Thymus (tissue), 14 donors: Measurements from ENCODE around the gene SOX6. TPM values are rescaled to one million over a fixed set of nuclear protein-coding genes. Genes with fewer than 3 reads are reported as not detected.

Source experiments
- DNase-seq, 9 donors: peaks; one replicate each; pipeline ENCODE4 v3.0.0-alpha.2; 2013; ENCODE audit warnings: low spot score in 9 of 9, low read depth in 6 of 9, missing footprints in 1 of 9
- H3K27ac ChIP-seq, 2 donors: one replicate each; pipeline ENCODE4 v1.5.1; 2013; ENCODE audit warnings: control low read depth in 1 of 2, low read depth in 1 of 2, low read length in 1 of 2, mild to moderate bottlenecking in 1 of 2, moderate library complexity in 1 of 2
- H3K27me3 ChIP-seq, 2 donors: one replicate each; pipeline ENCODE4 v1.5.1; 2013; ENCODE audit warnings: low read length in 1 of 2; ENCODE audit not compliant: control insufficient read depth in 2 of 2, insufficient read depth in 1 of 2
- H3K36me3 ChIP-seq, 2 donors: one replicate each; pipeline ENCODE4 v1.5.1; 2013; ENCODE audit warnings: low read length in 1 of 2, mild to moderate bottlenecking in 1 of 2, moderate library complexity in 1 of 2; ENCODE audit not compliant: control insufficient read depth in 2 of 2, insufficient read depth in 2 of 2
- H3K4me1 ChIP-seq, 2 donors: one replicate each; pipeline ENCODE4 v1.5.1; 2013; ENCODE audit warnings: low read length in 2 of 2; ENCODE audit not compliant: control insufficient read depth in 2 of 2, insufficient read depth in 2 of 2
- H3K4me3 ChIP-seq, 2 donors: one replicate each; pipeline ENCODE4 v1.5.1; 2013; ENCODE audit warnings: low read length in 2 of 2, control low read depth in 1 of 2, mild to moderate bottlenecking in 1 of 2
- H3K9me3 ChIP-seq, 2 donors: one replicate each; pipeline ENCODE4 v1.5.1; 2013; ENCODE audit warnings: low read length in 1 of 2, mild to moderate bottlenecking in 1 of 2; ENCODE audit not compliant: control insufficient read depth in 2 of 2, insufficient read depth in 1 of 2
- WGBS: extraction: QIAGEN DNeasy Blood & Tissue Kit; methylation state at CpG from one replicate; pipeline ENCODE4 v1.1.7; 2013; 5-methylcytosine and 5-hydroxymethylcytosine counted together
- long read RNA-seq, 10 donors: transcript quantifications; one replicate each; lab custom pipeline, GENCODE V29; 2026
- polyA plus RNA-seq: library from polyadenylated mRNA; stranded (reverse); fragments of 200-250 nt; gene quantifications from one replicate; pipeline ENCODE4 v1.2.3, GENCODE V29; 2013
- total RNA-seq: library from RNA; stranded (reverse); fragments of 120-200 nt; gene quantifications from one replicate; pipeline ENCODE4 v1.2.4, GENCODE V29; 2013
- donor health status: healthy.

SOX6 gene
- total RNA-seq (3.0 TPM), polyA plus RNA-seq (1.2 TPM)
- long read RNA-seq, donor 1, result 0 reads
- long read RNA-seq, donor 2, result 0 reads
- long read RNA-seq, donor 3, partial matches to known transcripts, result 171 of 674 reads
- long read RNA-seq, donor 3, other reads (novel, unspliced or antisense), result 503 of 674 reads
- long read RNA-seq, donor 4, partial matches to known transcripts, result 468 of 488 reads
- long read RNA-seq, donor 4, other reads (novel, unspliced or antisense), result 20 of 488 reads
- long read RNA-seq, donor 5, partial matches to known transcripts, result 808 of 878 reads
- long read RNA-seq, donor 5, other reads (novel, unspliced or antisense), result 70 of 878 reads
- long read RNA-seq, donor 6, result 0 reads
- long read RNA-seq, donor 7, partial matches to known transcripts, result 922 of 977 reads
- long read RNA-seq, donor 7, other reads (novel, unspliced or antisense), result 55 of 977 reads
- long read RNA-seq, donor 8, result 0 reads
- long read RNA-seq, donor 9, partial matches to known transcripts, result 280 of 293 reads
- long read RNA-seq, donor 9, other reads (novel, unspliced or antisense), result 13 of 293 reads
- long read RNA-seq, donor 10, partial matches to known transcripts, result 127 of 331 reads
- long read RNA-seq, donor 10, other reads (novel, unspliced or antisense), result 204 of 331 reads

DNA sequence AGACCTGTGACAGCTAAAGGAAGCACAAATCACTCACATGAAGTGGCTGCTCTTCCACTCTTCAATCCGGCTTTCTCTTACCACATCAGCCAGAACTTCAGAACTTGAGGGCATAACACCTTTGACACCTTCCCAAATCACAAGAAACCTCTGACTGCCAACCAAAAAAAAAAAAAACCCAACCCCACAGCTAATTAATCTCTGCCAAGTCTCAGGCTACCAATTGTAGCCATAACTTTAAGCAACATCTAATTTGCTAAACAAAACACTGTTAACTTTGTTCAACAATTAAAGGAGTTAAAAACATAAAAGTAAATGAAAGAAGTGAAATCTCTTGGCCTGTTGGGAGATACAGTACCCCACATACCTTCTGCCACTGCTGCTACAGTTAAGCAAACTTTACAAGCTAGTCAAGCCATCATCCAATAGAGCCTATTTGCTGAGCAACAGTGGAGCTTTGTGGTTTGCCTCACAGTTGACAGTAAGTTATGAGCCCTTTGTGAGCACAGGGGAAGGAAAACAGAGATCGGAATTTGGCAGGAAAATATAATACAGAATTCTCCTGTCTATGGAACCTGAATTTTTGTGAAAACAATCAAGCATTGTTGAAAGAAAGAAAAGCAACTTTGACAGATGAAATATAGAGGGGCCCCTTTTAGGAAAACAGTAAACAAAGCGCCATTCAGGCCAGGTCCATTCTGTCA is at the start of gene SOX6:
TSS of gene SOX6 (minus strand) at position 490 of the 704 bp plus-strand sequence. CDS start 15,298 bp downstream, outside the sequence.
- WGBS, result 70% methylated on average over 3 of the region's 3 CpGs
- no peak for DNase-seq
- Histone ChIP-seq H3K27ac (no peak within 1 kb of the TSS), H3K9me3 (no peaks in the 10 kb centered on the region), H3K4me1 (no peaks in the 10 kb centered on the region), H3K36me3 (no peaks in the 10 kb centered on the region), H3K27me3 (no peaks in the 10 kb centered on the region), H3K4me3 (no peak within 1 kb of the TSS)

DNA sequence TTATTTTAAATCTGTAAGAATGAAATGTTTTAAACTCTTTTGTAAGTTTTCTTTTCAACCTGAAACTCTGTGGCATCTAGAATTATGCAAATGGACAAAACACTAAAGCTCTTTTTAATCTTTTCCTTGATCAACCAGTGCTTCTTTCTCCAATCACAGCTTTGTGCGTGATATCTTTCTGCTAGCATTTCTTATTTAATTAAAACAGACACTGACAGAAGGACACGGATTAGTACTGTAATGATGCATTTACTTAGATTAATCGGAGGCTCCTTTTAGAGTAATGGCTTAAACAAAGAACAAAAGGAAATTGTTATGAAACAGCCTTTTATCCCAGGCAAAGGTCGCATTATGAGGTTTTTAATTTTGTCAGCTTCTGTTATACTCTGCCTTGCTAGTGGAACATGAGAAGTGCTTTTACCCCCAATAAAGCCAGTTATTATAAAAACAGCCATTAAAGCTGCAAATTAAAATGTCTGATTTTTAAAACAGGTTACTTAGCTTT is 48.5 kb upstream of the SOX6 start:
- 96% methylated on average over 4 of the region's 4 CpGs for WGBS
- H3K4me3 ChIP-seq, result no peak overlapping the region
- H3K27ac ChIP-seq, result no peak overlapping the region
- no peaks in the 10 kb centered on the region for H3K4me1 ChIP-seq
- H3K36me3 ChIP-seq, result no peaks in the 10 kb centered on the region
- no peaks in the 10 kb centered on the region for H3K9me3 ChIP-seq
- no peaks in the 10 kb centered on the region for H3K27me3 ChIP-seq
- DNase-seq, result no peak

DNA sequence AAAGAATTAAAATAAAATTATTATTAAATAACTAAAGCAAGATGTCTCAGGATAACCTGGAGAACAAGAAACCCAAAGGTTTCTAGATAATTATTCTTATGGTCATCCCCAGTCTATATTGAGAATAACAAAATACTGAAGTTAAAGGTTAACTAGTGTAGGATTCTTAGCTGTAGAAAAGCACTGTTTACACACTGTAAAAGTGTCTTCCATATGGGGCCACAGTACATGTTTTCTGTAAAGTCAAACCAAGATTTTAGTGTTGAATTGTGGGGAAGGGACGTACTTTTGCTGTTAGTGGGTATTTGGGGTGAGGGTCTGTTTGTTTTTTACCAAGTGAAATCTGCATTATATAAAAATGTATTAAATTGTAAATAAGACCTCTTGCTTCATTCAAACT is 47.5 kb upstream of the SOX6 start:
- DNase-seq, result no peak
- H3K9me3 ChIP-seq, result no peaks in the 10 kb centered on the region
- 92% methylated on average over 1 of the region's 1 CpG for WGBS
- H3K27ac ChIP-seq, result no peak overlapping the region
- H3K4me3 ChIP-seq, result no peak overlapping the region
- no peaks in the 10 kb centered on the region for H3K36me3 ChIP-seq
- H3K4me1 ChIP-seq, result no peaks in the 10 kb centered on the region
- H3K27me3 ChIP-seq, result no peaks in the 10 kb centered on the region

DNA sequence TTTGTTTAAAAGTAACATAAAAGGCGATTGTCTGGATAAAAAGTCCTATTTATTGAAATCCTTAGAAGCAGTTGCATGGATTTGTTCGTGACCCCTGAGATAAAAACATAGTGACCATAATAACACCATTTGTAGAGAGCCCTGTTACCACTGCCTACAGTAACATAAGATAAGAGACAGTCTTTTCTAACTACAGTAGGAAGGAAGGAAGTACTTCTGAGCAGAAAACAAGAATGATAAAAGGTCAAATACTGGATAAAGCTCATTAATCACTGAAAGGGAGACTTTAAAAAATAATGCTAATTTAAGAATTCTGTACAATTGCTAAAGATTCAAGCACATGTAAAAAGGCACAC is 47.1 kb upstream of the SOX6 start:
- WGBS, result 70% methylated on average over 2 of the region's 2 CpGs
- H3K27me3 ChIP-seq, result no peaks in the 10 kb centered on the region

DNA sequence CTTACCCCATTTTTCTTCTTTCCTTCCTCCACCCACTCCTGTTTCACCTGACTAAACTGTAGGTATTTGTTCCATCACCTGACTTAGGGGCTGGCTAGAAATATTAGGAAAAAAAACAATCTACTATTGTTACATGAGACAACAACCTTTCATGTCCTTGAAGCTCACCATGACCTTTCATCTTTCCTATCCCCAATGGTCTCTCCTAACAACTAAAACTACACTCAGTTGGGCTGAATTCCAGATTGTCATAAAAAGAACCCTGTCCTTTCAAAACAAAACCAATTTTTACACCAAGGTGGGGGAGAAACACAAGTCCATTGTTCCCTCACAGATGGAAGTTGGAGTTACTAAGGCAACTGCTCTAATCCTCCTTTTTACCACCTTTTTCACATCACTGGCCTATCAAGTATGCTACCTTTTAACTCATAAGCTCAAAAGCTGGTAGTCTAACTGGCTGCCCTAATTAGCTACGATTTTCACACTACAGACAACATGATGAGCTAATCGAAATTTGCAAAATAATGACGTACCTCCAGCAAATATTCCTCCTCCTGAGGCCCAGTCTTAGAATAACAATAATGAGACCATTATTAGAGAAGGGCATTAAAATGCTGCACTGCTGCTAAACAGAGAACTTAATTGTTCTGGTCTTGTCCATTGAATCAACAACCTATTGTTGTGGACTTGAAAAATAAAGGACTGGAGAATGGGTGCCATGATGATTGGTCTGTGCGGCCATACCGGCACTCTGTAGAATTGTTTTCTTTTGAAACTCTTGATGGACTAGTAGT is 46.5 kb upstream of the SOX6 start:
- no peak overlapping the region for H3K27ac ChIP-seq
- no peak overlapping the region for H3K4me3 ChIP-seq
- H3K9me3 ChIP-seq, result no peaks in the 10 kb centered on the region
- H3K36me3 ChIP-seq, result no peaks in the 10 kb centered on the region
- no peaks in the 10 kb centered on the region for H3K4me1 ChIP-seq
- no peak for DNase-seq
- 95% methylated on average over 5 of the region's 5 CpGs for WGBS
- H3K27me3 ChIP-seq, result no peaks in the 10 kb centered on the region

More for the DNA sequence above, 47.1 kb upstream of the SOX6 start:
- no peaks in the 10 kb centered on the region for H3K36me3 ChIP-seq
- no peak overlapping the region for H3K27ac ChIP-seq
- no peaks in the 10 kb centered on the region for H3K4me1 ChIP-seq
- H3K9me3 ChIP-seq, result no peaks in the 10 kb centered on the region
- DNase-seq, result no peak
- H3K4me3 ChIP-seq, result no peak overlapping the region

DNA sequence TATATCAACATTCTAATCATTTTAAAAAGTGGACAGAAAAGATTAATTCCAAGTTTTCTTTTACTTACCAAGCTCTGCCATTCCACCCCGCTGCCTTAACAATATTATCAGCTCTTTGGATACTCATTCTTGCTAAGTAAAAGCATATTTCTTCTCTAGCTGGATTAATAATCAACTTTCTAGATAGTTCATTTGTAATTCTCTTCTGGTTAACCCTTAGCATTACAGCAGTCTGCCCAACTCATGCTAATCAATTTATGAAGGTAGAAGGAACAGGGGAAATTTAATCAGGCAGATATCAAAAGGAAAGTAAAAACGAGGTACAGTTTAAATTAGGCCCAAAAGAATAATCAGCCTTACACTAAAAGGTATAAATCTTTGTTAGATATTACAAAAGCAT is 41.0 kb upstream of the SOX6 start:
- Histone ChIP-seq H3K9me3 (no peaks in the 10 kb centered on the region), H3K27me3 (no peaks in the 10 kb centered on the region), H3K36me3 (no peaks in the 10 kb centered on the region), H3K27ac (no peak overlapping the region), H3K4me1 (no peaks in the 10 kb centered on the region), H3K4me3 (no peak overlapping the region)
- no peak for DNase-seq
- 88% methylated on average over 2 of the region's 2 CpGs for WGBS

DNA sequence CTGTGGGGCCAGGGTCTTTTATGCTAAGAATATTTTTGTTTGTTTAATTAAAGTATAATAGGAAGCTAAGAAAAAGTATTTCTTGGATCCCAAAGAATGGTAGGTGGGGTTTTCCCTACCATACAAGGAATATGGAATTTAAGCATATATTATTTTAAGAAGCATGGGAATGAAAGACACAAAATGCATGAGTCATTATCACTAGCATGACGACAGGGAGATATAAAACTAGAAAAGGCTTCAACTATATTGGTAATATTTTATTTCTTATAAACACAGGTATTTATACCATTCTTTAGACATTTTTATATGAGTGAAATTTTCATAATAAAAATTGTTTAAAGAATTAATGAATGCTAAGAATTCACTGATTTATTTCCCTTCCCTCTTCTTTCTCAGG is 39.3 kb upstream of the SOX6 start:
- no peaks in the 10 kb centered on the region for H3K9me3 ChIP-seq
- H3K36me3 ChIP-seq, result no peaks in the 10 kb centered on the region
- no peak overlapping the region for H3K27ac ChIP-seq
- H3K4me1 ChIP-seq, result no peaks in the 10 kb centered on the region
- no peak for DNase-seq
- WGBS, result 86% methylated on average over 1 of the region's 1 CpG
- no peak overlapping the region for H3K4me3 ChIP-seq
- no peaks in the 10 kb centered on the region for H3K27me3 ChIP-seq

DNA sequence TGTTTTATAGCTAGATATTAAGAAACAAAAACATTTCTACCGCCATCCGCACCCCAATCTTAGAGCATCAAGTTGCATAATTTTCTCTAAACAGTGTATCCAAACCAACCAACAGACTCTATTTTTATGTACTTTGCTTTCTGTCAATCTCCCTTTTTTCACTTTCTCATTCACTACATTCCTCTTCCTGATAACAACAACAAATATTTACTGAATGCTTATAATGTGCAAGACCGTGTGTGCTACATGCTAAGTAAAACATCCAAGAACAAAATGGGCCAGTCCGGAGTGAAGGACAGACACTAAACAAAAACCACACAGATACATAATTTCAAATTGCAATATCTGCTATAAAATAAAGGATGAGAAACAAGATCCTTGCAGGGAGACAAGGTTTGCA is 38.6 kb upstream of the SOX6 start:
- no peaks in the 10 kb centered on the region for H3K4me1 ChIP-seq
- H3K9me3 ChIP-seq, result no peaks in the 10 kb centered on the region
- WGBS, result 95% methylated on average over 4 of the region's 4 CpGs
- H3K27me3 ChIP-seq, result no peaks in the 10 kb centered on the region
- no peak overlapping the region for H3K4me3 ChIP-seq
- no peaks in the 10 kb centered on the region for H3K36me3 ChIP-seq
- no peak overlapping the region for H3K27ac ChIP-seq
- no peak for DNase-seq
